Neuronal stem cell (in vitro differentiated cells): ENCODE data around the gene MRPS6.

ENCODE experiments used
- DNase-seq: peaks from one replicate; pipeline ENCODE4 v3.0.0-alpha.2; 2013; ENCODE audit warnings: low spot score
- H2AFZ ChIP-seq: one replicate; pipeline ENCODE4 v1.6.1; 2013; ENCODE audit warnings: mild to moderate bottlenecking, low read length, inconsistent platforms
- H2AK5ac ChIP-seq: 2 replicates; pipeline ENCODE4 v1.6.1; 2013; ENCODE audit warnings: low read depth, mild to moderate bottlenecking, inconsistent platforms, low read length, moderate library complexity, mixed read lengths
- H2BK120ac ChIP-seq: 2 replicates; pipeline ENCODE4 v1.6.1; 2013; ENCODE audit warnings: low read depth, mild to moderate bottlenecking, inconsistent platforms, low read length, moderate library complexity, mixed read lengths
- H2BK12ac ChIP-seq: one replicate; pipeline ENCODE4 v1.6.1; 2013; ENCODE audit warnings: low read length, inconsistent platforms
- H2BK15ac ChIP-seq: 2 replicates; pipeline ENCODE4 v1.6.1; 2013; ENCODE audit warnings: mild to moderate bottlenecking, low read length, inconsistent platforms, mixed read lengths
- H2BK5ac ChIP-seq: one replicate; pipeline ENCODE4 v1.6.1; 2013; ENCODE audit warnings: inconsistent platforms, mild to moderate bottlenecking, low read length, moderate library complexity
- H3K14ac ChIP-seq: one replicate; pipeline ENCODE4 v1.6.1; 2013; ENCODE audit warnings: low read length, inconsistent platforms
- H3K18ac ChIP-seq: 2 replicates; pipeline ENCODE4 v1.6.1; 2013; ENCODE audit warnings: low read length, inconsistent platforms
- H3K23ac ChIP-seq: 2 replicates; pipeline ENCODE4 v1.6.1; 2013; ENCODE audit warnings: low read depth, mild to moderate bottlenecking, mixed read lengths, low read length, inconsistent platforms; ENCODE audit not compliant: poor library complexity
- H3K27ac ChIP-seq: replicated peaks from 3 replicates; pipeline ENCODE4 v1.5.1; 2013; ENCODE audit warnings: low read length, inconsistent platforms
- H3K27me3 ChIP-seq, 3 experiments: 2 replicates each; pipeline ENCODE4 v1.6.1; 2013; ENCODE audit warnings: low read length in 3 of 3, mild to moderate bottlenecking in 2 of 3, inconsistent platforms in 1 of 3, low read depth in 1 of 3, mixed read lengths in 1 of 3, moderate library complexity in 1 of 3; ENCODE audit not compliant: control insufficient read depth in 3 of 3, insufficient read depth in 3 of 3
- H3K36me3 ChIP-seq, 2 donors: replicated peaks in 1 of 2; 2 replicates each; pipeline ENCODE4 v1.6.1; 2013; ENCODE audit warnings: low read length in 2 of 2; ENCODE audit not compliant: control insufficient read depth in 2 of 2, insufficient read depth in 2 of 2
- H3K4ac ChIP-seq: 2 replicates; pipeline ENCODE4 v1.6.1; 2013; ENCODE audit warnings: inconsistent platforms, mild to moderate bottlenecking, low read length, moderate library complexity
- H3K4me1 ChIP-seq, 2 donors: 1 replicate in 1 of 2; 2 replicates in 1 of 2; pipeline ENCODE4 v1.6.1; 2013; ENCODE audit warnings: low read length in 2 of 2, low read depth in 1 of 2; ENCODE audit not compliant: control insufficient read depth in 2 of 2, insufficient read depth in 1 of 2
- H3K4me2 ChIP-seq: one replicate; pipeline ENCODE4 v1.6.1; 2013; ENCODE audit warnings: mild to moderate bottlenecking, low read length, inconsistent platforms; ENCODE audit not compliant: insufficient read depth, poor library complexity, severe bottlenecking
- H3K4me3 ChIP-seq, 2 donors: 2 replicates each; pipeline ENCODE4 v1.5.1; 2013; ENCODE audit warnings: low read length in 2 of 2, mild to moderate bottlenecking in 2 of 2, inconsistent platforms in 1 of 2, moderate library complexity in 1 of 2
- H3K79me1 ChIP-seq: one replicate; pipeline ENCODE4 v1.6.1; 2013; ENCODE audit warnings: low read depth, mild to moderate bottlenecking, inconsistent platforms, low read length, moderate library complexity
- H3K9ac ChIP-seq: one replicate; pipeline ENCODE4 v1.6.1; 2013; ENCODE audit warnings: mild to moderate bottlenecking, low read depth, low read length, inconsistent platforms; ENCODE audit not compliant: poor library complexity
- H3K9me3 ChIP-seq, 2 donors: replicated peaks in 1 of 2; 2 replicates each; pipeline versions ENCODE3 to v1.6.1; 2013; ENCODE audit warnings: low read length in 2 of 2, mild to moderate bottlenecking in 2 of 2, inconsistent platforms in 1 of 2, low read depth in 1 of 2, mixed read lengths in 1 of 2, moderate library complexity in 1 of 2; ENCODE audit not compliant: control insufficient read depth in 2 of 2, insufficient read depth in 1 of 2
- H4K8ac ChIP-seq: one replicate; pipeline ENCODE4 v1.6.1; 2013; ENCODE audit warnings: low read depth, mild to moderate bottlenecking, inconsistent platforms, low read length, moderate library complexity
- H4K91ac ChIP-seq: one replicate; pipeline ENCODE4 v1.6.1; 2013; ENCODE audit warnings: low read length, low read depth, mild to moderate bottlenecking, inconsistent platforms; ENCODE audit not compliant: poor library complexity
- WGBS, 2 donors: extraction: QIAGEN DNeasy Blood & Tissue Kit; methylation state at CpG; one replicate each; pipeline ENCODE4 v1.1.7; 2013; ENCODE audit warnings: missing lambda C conversion rate in 2 of 2, mixed read lengths in 1 of 2; ENCODE audit not compliant: insufficient read length in 2 of 2, insufficient replicate concordance in 1 of 2; ENCODE audit errors: extremely low coverage in 2 of 2; 5-methylcytosine and 5-hydroxymethylcytosine counted together

The MRPS6 gene

GRCh38 chr21:34191876-34192275 is 118.5 kb downstream of the MRPS6 start:
- no CpG with 5 or more reads among the region's 1 CpG for WGBS, 2 donors
- Histone ChIP-seq H3K9ac (no peak overlapping the region), H2BK5ac (no peak overlapping the region), H2BK120ac (no peak overlapping the region), H3K27ac (no peak overlapping the region), H2BK15ac (no peak overlapping the region), H3K23ac (no peak overlapping the region), H3K27me3 (no peaks in the 10 kb centered on the region), H3K18ac (no peak overlapping the region), H2AFZ (no peak overlapping the region), H2BK12ac (no peak overlapping the region), H3K36me3 (no peaks in the 10 kb centered on the region), H3K4me2 (no peak overlapping the region), H4K8ac (no peak overlapping the region), H3K14ac (no peak overlapping the region), H4K91ac (no peak overlapping the region), H3K4me1 (peaks cover 0 to under 1% of the 10 kb centered on the region in 2 donors), H2AK5ac (no peak overlapping the region), H3K9me3 (peaks cover 2 to 13% of the 10 kb centered on the region in 2 donors), H3K4me3 (no peak overlapping the region), H3K79me1 (no peaks in the 10 kb centered on the region), H3K4ac (no peak overlapping the region)
- no peak for DNase-seq
